ENCODE data around the gene BMPR1B. TPM values are rescaled to one million over a fixed set of nuclear protein-coding genes. Genes with fewer than 3 reads are reported as not detected.

Gene BMPR1B
- total and polyA plus RNA-seq, 2 of the 8 experiments (the other 6 are each of a cell fraction or from before 2014, with no cell fraction given) = 0.14 to 1.1 TPM

DNA sequence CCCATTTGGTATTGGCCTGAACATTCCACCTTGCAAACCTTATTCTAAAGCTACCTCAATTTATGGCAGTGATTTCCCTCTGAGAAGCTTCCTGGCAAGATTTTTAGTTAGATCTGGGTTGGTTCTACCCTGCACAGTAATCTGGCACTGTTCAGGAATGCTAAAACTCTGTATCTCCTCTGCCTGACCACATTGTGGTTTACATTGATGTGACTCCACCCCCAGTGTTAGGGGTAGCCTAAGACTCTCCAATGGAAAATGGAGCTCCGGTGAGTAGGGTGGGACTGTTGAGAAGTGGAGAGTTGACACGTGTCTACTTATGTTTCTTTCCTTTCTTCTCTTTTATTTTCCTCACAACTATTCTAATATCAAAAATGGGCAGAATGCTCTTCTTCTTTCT is 45.4 kb downstream of the BMPR1B start (continued):
- TF ChIP-seq, protein P1, sequence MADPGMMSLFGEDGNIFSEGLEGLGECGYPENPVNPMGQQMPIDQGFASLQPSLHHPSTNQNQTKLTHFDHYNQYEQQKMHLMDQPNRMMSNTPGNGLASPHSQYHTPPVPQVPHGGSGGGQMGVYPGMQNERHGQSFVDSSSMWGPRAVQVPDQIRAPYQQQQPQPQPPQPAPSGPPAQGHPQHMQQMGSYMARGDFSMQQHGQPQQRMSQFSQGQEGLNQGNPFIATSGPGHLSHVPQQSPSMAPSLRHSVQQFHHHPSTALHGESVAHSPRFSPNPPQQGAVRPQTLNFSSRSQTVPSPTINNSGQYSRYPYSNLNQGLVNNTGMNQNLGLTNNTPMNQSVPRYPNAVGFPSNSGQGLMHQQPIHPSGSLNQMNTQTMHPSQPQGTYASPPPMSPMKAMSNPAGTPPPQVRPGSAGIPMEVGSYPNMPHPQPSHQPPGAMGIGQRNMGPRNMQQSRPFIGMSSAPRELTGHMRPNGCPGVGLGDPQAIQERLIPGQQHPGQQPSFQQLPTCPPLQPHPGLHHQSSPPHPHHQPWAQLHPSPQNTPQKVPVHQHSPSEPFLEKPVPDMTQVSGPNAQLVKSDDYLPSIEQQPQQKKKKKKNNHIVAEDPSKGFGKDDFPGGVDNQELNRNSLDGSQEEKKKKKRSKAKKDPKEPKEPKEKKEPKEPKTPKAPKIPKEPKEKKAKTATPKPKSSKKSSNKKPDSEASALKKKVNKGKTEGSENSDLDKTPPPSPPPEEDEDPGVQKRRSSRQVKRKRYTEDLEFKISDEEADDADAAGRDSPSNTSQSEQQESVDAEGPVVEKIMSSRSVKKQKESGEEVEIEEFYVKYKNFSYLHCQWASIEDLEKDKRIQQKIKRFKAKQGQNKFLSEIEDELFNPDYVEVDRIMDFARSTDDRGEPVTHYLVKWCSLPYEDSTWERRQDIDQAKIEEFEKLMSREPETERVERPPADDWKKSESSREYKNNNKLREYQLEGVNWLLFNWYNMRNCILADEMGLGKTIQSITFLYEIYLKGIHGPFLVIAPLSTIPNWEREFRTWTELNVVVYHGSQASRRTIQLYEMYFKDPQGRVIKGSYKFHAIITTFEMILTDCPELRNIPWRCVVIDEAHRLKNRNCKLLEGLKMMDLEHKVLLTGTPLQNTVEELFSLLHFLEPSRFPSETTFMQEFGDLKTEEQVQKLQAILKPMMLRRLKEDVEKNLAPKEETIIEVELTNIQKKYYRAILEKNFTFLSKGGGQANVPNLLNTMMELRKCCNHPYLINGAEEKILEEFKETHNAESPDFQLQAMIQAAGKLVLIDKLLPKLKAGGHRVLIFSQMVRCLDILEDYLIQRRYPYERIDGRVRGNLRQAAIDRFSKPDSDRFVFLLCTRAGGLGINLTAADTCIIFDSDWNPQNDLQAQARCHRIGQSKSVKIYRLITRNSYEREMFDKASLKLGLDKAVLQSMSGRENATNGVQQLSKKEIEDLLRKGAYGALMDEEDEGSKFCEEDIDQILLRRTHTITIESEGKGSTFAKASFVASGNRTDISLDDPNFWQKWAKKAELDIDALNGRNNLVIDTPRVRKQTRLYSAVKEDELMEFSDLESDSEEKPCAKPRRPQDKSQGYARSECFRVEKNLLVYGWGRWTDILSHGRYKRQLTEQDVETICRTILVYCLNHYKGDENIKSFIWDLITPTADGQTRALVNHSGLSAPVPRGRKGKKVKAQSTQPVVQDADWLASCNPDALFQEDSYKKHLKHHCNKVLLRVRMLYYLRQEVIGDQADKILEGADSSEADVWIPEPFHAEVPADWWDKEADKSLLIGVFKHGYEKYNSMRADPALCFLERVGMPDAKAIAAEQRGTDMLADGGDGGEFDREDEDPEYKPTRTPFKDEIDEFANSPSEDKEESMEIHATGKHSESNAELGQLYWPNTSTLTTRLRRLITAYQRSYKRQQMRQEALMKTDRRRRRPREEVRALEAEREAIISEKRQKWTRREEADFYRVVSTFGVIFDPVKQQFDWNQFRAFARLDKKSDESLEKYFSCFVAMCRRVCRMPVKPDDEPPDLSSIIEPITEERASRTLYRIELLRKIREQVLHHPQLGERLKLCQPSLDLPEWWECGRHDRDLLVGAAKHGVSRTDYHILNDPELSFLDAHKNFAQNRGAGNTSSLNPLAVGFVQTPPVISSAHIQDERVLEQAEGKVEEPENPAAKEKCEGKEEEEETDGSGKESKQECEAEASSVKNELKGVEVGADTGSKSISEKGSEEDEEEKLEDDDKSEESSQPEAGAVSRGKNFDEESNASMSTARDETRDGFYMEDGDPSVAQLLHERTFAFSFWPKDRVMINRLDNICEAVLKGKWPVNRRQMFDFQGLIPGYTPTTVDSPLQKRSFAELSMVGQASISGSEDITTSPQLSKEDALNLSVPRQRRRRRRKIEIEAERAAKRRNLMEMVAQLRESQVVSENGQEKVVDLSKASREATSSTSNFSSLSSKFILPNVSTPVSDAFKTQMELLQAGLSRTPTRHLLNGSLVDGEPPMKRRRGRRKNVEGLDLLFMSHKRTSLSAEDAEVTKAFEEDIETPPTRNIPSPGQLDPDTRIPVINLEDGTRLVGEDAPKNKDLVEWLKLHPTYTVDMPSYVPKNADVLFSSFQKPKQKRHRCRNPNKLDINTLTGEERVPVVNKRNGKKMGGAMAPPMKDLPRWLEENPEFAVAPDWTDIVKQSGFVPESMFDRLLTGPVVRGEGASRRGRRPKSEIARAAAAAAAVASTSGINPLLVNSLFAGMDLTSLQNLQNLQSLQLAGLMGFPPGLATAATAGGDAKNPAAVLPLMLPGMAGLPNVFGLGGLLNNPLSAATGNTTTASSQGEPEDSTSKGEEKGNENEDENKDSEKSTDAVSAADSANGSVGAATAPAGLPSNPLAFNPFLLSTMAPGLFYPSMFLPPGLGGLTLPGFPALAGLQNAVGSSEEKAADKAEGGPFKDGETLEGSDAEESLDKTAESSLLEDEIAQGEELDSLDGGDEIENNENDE (IDR thresholded peaks at IDR 0.05; ENCODE audit: insufficient replicate concordance, low read length) = no peak
- no peak for TF ChIP-seq NANOG (IDR thresholded peaks at IDR 0.05; ENCODE audit: insufficient read depth, low read depth, low read length, poor library complexity, severe bottlenecking)
- no peak for TF ChIP-seq CEBPB (IDR thresholded peaks at IDR 0.05; ENCODE audit: low read depth, low read length)
- TF ChIP-seq, protein P2, sequence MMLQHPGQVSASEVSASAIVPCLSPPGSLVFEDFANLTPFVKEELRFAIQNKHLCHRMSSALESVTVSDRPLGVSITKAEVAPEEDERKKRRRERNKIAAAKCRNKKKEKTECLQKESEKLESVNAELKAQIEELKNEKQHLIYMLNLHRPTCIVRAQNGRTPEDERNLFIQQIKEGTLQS (IDR thresholded peaks at IDR 0.05; ENCODE audit: insufficient read depth, low read depth, low read length) = no peak
- TF ChIP-seq SP2 (IDR thresholded peaks at IDR 0.05; ENCODE audit: low read length) = no peak
- no peak for TF ChIP-seq TAF1 (IDR thresholded peaks at IDR 0.05; ENCODE audit: low read depth, low read length)
- TF ChIP-seq MAFK (IDR thresholded peaks at IDR 0.05; ENCODE audit: low read depth, low read length) = no peak
- TF ChIP-seq YY1 (IDR thresholded peaks at IDR 0.05; ENCODE audit: low read depth, low read length) = no peak
- no peak for TF ChIP-seq POLR2AphosphoS5 (IDR thresholded peaks at IDR 0.05; ENCODE audit: low read depth, low read length)
- no peak for TF ChIP-seq POU5F1 (IDR thresholded peaks at IDR 0.05; ENCODE audit: low read depth, low read length)
- no peak for TF ChIP-seq POLR2A (IDR thresholded peaks at IDR 0.05; ENCODE audit: control extremely low read depth in 1 of 2, low read depth in 2 of 2, low read length in 2 of 2)
- TF ChIP-seq, protein P3, sequence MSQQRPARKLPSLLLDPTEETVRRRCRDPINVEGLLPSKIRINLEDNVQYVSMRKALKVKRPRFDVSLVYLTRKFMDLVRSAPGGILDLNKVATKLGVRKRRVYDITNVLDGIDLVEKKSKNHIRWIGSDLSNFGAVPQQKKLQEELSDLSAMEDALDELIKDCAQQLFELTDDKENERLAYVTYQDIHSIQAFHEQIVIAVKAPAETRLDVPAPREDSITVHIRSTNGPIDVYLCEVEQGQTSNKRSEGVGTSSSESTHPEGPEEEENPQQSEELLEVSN (IDR thresholded peaks at IDR 0.05) = no peak

Data from H1 (cell line).